ENCODE measurements around the gene C11orf52.

C11orf52 gene

GRCh38 chr11:111969344-111969743, 50.6 kb downstream of the C11orf52 start:
- no peak for DNase-seq (ENCODE audit: low spot score in 2 of 2)
- H3K36me3 Mint-ChIP-seq: peaks cover 83% of the 10 kb centered on the region
- no peaks in the 10 kb centered on the region for H3K4me1 Mint-ChIP-seq
- ATAC-seq: no peak
- H3K27ac Mint-ChIP-seq: no peak overlapping the region
- no peak overlapping the region for H3K4me3 Mint-ChIP-seq
- H3K9me3 Mint-ChIP-seq: no peaks in the 10 kb centered on the region

GRCh38 chr11:111974446-111974845, 55.7 kb downstream of the C11orf52 start:
- Mint-ChIP-seq H3K4me3 (no peak overlapping the region), H3K36me3 (peaks cover 56% of the 10 kb centered on the region), H3K27ac (no peak overlapping the region), H3K9me3 (no peaks in the 10 kb centered on the region), H3K4me1 (peaks cover 7% of the 10 kb centered on the region)
- no peak for DNase-seq (ENCODE audit: low spot score in 2 of 2)
- no peak for ATAC-seq

GRCh38 chr11:111975076-111975806, 56.5 kb downstream of the C11orf52 start:
- Mint-ChIP-seq H3K9me3 (no peaks in the 10 kb centered on the region), H3K27ac (no peak overlapping the region), H3K4me1 (peaks cover 7% of the 10 kb centered on the region), H3K36me3 (peaks cover 54% of the 10 kb centered on the region), H3K4me3 (no peak overlapping the region)
- no peak for ATAC-seq
- no peak for DNase-seq (ENCODE audit: low spot score in 2 of 2)

GRCh38 chr11:111976119-111976766, 57.5 kb downstream of the C11orf52 start:
- ATAC-seq (no peak), DNase-seq (ENCODE audit: low spot score in 2 of 2) (no peak)
- H3K36me3 Mint-ChIP-seq: peaks cover 49% of the 10 kb centered on the region
- no peak overlapping the region for H3K27ac Mint-ChIP-seq
- H3K4me3 Mint-ChIP-seq: peak overlapping the region; percentile 62
- peaks cover 7% of the 10 kb centered on the region for H3K4me1 Mint-ChIP-seq
- H3K9me3 Mint-ChIP-seq: no peaks in the 10 kb centered on the region

All from stimulated activated effector memory CD8-positive, alpha-beta T cell treated with anti-CD3 and anti-CD28 coated beads, Interleukin-12 subunit alpha, Interleukin-12 subunit beta, amount 100 ng/mL, for 72 hours (primary cell).